GM19467 (cell line): ENCODE data around the gene KCNN3.

Experiments used
- ATAC-seq: cut with Tn5 transposase; IDR thresholded peaks from one replicate; pipeline ENCODE4 v1.9.1; 2021; ENCODE audit warnings: mild to moderate bottlenecking, moderate library complexity; ENCODE audit not compliant: unreplicated experiment

The KCNN3 gene

DNA sequence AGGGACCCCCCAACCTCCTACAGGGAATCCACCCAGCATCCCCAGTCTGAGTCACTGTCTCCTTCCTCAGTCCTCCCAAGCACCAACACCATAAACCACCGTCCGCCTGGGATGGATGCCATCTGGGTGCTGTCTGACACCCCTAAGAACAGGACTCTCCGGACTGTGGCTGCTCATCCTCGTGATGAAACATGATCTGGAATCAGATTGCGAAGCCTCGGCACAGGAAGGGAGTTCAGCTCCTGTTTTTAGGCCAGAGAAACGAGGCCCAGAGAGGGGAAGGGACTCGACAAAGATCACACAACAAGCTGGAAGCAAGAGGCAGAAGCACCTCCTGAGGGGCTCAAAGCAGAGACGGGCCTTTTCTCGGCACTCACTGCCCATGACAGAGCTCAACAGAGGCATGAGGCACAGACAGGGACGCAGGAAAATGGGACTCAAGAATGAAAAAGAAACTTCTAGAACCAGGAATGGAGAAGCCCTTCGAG, 8.4 kb downstream of the KCNN3 start:
- no peak for ATAC-seq

- ATAC-seq, result peak; percentile 57
Measured at GRCh38 chr1:154860156-154860870, 9.8 kb downstream of the KCNN3 start.

GRCh38 chr1:154859786-154860155, 10.3 kb downstream of the KCNN3 start:
- ATAC-seq, result peak; percentile 32

DNA sequence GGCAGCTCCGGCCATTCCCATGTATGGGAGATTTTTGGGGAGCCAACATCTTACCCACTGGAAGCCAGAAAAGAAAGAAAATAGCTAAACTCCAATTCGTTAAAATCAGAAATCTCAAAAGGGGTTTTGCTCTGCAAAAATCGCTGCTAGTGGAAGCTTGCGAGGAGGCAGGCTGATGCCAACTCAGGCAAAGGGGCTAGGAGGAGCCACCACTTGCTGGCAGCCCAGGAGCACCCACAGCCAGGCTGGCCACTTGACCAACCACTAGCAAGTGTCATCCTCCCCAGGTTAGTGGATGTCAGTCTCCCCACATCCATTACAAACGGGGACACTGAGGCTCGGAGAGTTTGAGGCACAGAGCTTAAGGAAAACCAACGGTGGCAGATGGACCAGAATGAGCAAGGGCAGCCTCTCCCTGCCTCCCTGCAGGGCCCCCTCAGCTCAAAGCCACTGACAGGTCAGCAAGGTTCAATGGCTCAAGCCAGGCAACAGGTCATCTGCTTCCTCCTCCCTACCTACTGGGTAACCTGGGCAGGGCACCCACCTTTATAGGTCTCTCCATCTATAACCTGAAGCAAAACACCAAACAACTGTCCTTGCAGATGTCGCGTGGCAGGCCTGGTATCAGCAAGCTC, 10.8 kb downstream of the KCNN3 start:
- no peak for ATAC-seq

- no peak for ATAC-seq
Measured at GRCh38 chr1:154857441-154858215, 12.5 kb downstream of the KCNN3 start.

DNA sequence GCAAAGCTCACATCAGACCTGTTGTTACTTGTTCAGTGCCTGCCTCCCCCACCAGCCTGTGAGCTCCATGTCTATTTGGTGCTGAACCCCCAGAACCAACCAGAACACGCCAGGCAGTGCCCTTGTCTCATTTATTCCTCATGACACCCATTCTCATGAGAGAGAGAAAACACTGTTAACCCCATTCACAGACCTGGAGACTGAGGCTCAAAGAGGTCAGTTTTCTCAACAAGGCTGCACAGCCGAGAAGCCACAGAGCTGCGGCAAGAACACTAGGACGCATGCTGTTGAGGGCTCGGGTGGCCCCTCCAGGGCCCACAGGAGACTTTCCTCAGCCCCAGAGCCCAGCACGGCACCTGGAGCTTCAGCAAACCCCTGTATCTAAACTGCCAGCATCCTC, 13.1 kb downstream of the KCNN3 start:
- no peak for ATAC-seq

DNA sequence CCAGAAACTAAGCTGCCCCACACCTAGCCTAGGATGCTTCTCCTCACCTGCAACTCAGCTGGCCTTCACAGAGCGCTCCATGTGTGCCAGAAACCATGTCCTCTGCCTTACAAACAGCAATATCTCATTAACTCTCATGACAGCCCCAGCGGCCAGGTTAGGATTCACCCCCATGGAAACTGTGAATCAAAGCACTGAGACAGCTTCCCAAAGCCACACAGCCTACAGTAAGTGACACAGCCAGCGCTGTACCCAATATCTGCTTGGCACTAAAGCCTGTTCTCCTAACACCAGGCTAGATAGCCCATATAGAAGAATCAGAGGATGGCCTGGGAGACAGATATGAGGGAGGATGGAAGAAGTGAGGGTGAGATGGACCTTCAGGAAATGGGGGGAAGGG, 13.5 kb downstream of the KCNN3 start:
- ATAC-seq, result no peak

DNA sequence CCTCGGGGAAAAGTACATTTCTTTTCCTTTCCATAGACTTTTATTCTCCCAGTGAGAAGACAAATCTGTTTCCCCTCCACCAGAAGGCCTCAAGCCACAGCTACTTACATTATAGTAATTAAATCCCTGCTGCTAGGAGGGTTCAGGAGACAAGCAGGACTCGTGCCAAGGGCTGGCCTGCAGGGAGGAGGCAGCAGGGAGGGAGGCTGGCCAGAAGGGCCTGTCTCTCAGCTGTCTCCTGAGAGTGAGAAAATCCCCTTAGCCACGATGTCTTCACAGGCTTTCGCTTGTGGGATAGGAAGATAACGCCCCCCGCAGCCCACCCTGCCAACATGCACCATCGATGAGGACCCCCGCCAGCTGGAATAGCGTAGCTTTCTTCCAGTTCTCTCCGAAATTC, 14.0 kb downstream of the KCNN3 start:
- ATAC-seq, result no peak

DNA sequence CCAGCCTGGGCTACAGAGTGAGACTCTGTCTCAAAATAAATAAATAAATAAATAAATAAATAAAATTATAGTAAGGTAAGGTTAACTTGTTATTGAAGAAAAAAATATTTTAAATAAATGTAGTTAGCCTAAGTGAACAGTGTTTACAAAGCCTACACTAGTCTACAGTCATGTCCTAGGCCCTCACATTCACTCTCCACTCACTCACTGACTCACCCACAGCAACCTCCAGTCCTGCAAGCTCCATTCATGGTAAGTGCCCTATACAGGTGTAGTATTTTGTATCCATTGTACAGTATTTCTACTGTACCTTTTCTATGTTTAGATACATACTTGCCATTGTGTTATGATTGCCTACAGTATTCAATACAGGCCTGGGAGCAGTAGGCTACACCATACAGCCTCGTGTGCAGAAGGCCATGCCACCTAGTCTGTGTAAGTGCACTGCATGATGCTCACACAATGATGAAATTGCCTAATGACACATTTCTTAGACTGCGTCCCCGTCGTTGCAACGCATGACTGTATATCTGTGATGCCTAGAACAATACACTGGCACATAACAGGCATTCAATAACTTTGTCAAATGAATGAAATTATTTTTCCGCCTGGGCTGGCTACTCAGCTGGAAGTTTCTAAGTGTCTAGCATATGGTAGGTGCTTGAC, 14.8 kb downstream of the KCNN3 start:
- no peak for ATAC-seq

GRCh38 chr1:154852845-154853244, 17.2 kb downstream of the KCNN3 start:
- ATAC-seq, result no peak

- no peak for ATAC-seq
Measured at GRCh38 chr1:154851392-154852177, 18.5 kb downstream of the KCNN3 start.

DNA sequence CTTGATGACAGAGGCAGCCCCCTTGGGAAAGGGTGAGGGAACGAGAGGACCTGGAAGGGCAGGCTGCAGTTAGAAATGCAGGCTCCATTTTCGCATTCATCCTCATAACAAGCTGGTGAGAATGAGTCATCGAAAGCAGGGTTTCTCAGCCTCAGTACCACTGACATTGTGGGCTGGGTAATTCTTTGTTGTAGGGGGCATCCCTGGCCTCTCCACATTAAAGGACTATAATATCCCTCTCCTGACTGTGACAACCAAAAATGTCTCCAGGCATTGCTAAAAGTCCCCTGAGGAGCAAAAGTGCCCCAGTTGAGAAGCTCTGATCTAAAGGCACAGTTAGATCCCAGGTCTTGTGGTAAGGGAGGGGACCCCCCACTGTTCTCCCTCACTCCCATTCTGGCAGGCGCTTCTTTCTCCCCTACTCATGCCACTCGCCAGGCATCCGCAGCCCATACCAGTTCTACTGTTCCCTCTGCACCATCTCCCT, 20.4 kb downstream of the KCNN3 start:
- ATAC-seq, result no peak

DNA sequence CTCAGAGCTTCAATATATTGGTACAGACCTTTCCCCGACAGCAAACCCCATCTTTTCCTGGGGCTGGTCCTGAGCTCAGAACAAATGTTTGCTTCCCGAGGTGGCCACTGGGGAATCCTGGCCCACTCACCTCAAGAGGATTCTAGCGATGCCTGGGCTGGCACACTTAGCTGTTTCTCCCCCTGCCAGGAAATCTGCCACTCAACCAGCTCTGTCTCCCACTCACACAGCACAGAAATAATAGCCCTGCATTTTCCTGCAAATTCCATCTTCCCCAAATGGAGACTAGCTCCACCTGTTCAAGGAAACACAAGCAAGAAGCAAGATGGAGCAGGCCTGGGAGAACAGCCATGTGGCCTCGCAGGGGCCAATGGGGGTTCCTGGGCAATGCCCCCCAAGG, 21.1 kb downstream of the KCNN3 start:
- no peak for ATAC-seq

GRCh38 chr1:154847891-154848290, 22.2 kb downstream of the KCNN3 start:
- no peak for ATAC-seq

DNA sequence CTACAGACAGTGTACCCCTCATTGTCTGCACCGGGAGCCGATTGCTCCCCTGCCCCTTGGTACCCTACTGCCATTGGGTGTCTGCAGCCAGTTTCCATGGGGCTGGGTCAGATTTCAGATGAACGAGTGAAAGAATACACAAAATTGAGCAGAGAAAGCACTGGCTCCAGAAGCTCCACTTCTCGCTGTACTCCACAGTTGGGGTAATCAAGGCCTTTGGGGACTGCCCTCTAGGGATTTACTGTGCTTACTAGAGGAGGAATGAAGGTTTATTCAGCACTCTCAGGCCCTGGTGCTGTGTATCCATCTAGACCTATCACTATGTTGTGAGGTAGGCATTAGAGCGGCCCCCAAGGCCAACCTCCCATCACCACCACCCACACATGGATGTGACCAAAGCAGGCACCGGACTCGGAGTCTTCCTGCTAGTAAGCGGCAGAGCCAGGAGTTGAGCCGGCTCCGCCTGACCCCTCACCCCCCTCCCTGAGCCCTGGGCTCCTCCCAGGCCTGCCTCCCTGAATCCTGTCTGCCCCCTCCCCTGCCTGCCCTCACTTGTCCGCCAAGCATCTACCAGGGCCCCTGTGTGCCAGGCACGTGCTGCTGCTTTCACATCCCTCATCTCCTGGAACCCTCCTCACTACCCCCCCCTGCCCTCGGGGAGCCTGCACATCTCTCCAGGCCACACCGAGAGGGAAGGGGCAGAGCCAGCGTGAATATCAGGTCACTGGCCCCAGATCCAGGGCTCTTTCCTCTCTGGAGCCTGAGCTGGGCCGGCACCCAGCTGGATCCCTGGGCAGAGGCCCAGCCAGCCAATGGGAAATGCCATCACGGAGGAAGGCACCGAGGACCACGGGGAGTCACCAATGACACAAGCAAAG, 23.3 kb downstream of the KCNN3 start:
- ATAC-seq, result no peak

GRCh38 chr1:154845879-154846278, 24.2 kb downstream of the KCNN3 start:
- ATAC-seq, result no peak

GRCh38 chr1:154845174-154845573, 24.9 kb downstream of the KCNN3 start:
- no peak for ATAC-seq

- no peak for ATAC-seq
Measured at GRCh38 chr1:154844297-154844681, 25.8 kb downstream of the KCNN3 start.

GRCh38 chr1:154843636-154844296, 26.3 kb downstream of the KCNN3 start:
- ATAC-seq, result no peak
